Measurements from ENCODE around the gene SUDS3. TPM values are rescaled to one million over a fixed set of nuclear protein-coding genes. Genes with fewer than 3 reads are reported as not detected.
A peak's percentile ranks its signal among the peaks of the same experiment; 100 is the strongest.

SUDS3 gene
- total RNA-seq, 1 donor from 2014 or later: 31.0 TPM

DNA sequence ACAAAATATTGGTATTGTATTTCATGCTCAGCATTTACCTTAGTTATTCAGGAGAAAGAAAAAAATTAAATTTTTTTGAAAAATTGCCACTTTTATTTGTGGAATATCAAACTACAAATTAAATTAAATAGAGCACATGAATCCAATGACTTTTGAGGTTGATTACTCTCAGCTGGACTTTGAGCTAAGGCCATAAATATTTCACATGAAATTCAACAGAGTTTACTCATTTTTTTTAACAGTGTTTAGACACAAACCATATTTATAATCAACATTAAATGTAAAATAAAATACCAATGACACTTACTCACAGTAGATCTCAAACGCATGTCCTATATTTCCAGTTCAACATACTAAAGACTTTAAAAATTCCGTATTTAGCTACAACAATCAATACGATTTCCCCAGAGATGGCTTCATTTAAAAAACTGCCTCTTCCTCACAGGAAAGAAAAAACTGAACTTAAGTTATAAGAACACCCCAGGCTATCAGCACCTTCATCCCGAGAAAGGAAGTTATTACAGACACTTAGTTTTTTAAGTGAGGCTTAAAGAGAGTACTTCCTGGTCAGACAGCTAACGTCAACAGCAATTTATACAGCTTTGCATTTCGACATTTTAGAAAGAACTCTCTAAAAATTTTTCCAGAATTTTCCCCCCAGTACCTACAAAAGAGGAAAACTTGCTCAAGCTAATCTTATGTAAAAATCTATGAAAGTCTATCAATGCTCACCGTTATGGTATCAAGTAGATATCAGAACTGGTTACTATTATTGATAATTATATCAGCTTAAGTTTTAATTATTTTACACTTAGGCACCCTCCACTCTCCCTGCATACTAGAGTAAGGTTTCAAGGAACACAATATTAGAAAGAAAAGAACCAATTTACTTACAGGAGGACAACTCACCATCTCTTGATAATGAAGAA is 17.5 kb upstream of the SUDS3 start:
- TF ChIP-seq, protein P1, sequence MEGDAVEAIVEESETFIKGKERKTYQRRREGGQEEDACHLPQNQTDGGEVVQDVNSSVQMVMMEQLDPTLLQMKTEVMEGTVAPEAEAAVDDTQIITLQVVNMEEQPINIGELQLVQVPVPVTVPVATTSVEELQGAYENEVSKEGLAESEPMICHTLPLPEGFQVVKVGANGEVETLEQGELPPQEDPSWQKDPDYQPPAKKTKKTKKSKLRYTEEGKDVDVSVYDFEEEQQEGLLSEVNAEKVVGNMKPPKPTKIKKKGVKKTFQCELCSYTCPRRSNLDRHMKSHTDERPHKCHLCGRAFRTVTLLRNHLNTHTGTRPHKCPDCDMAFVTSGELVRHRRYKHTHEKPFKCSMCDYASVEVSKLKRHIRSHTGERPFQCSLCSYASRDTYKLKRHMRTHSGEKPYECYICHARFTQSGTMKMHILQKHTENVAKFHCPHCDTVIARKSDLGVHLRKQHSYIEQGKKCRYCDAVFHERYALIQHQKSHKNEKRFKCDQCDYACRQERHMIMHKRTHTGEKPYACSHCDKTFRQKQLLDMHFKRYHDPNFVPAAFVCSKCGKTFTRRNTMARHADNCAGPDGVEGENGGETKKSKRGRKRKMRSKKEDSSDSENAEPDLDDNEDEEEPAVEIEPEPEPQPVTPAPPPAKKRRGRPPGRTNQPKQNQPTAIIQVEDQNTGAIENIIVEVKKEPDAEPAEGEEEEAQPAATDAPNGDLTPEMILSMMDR (IDR thresholded peaks at IDR 0.05; ENCODE audit: insufficient read depth, low read depth, low read length): no peak
- TF ChIP-seq EZH2 (IDR thresholded peaks at IDR 0.05; ENCODE audit: insufficient read depth, low read length): no peak
- Mint-ChIP-seq H3K4me1 (ENCODE audit: low read depth, unreplicated experiment) (peaks cover 15% of the 10 kb centered on the region), H3K27ac (ENCODE audit: unreplicated experiment) (no peak overlapping the region), H3K4me3 (ENCODE audit: unreplicated experiment) (no peak overlapping the region), H3K27me3 (ENCODE audit: low read depth, unreplicated experiment) (no peaks in the 10 kb centered on the region), H3K9me3 (ENCODE audit: unreplicated experiment) (no peaks in the 10 kb centered on the region), H3K36me3 (ENCODE audit: low read depth, unreplicated experiment) (no peaks in the 10 kb centered on the region)
- no peak overlapping the region for H3K27ac ChIP-seq (ENCODE audit: low read depth, low read length)
- H4K20me1 ChIP-seq (ENCODE audit: insufficient read depth, low read length): no peaks in the 10 kb centered on the region
- no peak for DNase-seq (ENCODE audit: low read depth)
- no peaks in the 10 kb centered on the region for H3K36me3 ChIP-seq (ENCODE audit: insufficient read depth, low read length)
- H3K9ac ChIP-seq (ENCODE audit: low read length): peak overlapping the region; percentile 15
- no peak overlapping the region for H3K4me3 ChIP-seq (ENCODE audit: insufficient read depth, low read depth, low read length)
- H3K4me1 ChIP-seq (ENCODE audit: insufficient read depth, low read length): peaks cover 10% of the 10 kb centered on the region
- FAIRE-seq: no peak
- H3K9me3 ChIP-seq (ENCODE audit: insufficient read depth, low read depth, low read length): no peaks in the 10 kb centered on the region
- H3K79me2 ChIP-seq (ENCODE audit: insufficient read depth, low read length): peaks cover 41% of the 10 kb centered on the region
- H3K27me3 ChIP-seq (ENCODE audit: insufficient read depth, low read length): no peaks in the 10 kb centered on the region
- peak overlapping the region; percentile 20 for H3K4me2 ChIP-seq (ENCODE audit: low read length)
- H2AFZ ChIP-seq (ENCODE audit: low read depth, low read length): no peak overlapping the region

DNA sequence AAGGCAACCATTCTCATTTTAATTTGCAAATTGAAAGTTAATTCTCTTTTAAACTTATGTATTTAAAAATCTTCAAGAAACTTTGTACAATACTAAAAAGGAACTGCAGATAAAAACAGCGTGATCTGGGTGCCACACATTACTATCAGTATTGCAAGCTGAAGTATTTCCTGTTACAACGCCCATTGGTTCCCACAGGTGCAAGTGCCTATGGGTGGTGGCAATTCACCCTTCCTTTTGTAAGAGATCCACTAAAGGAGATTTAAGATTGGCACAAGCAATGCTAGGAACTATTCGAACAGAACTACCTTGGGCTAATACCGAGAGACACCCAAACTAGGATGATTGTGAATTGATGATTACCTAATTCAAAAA is 16.8 kb upstream of the SUDS3 start:
- no peaks in the 10 kb centered on the region for H3K9me3 Mint-ChIP-seq (ENCODE audit: unreplicated experiment)
- Histone ChIP-seq H2AFZ (ENCODE audit: low read depth, low read length) (no peak overlapping the region), H3K9ac (ENCODE audit: low read length) (no peak overlapping the region), H3K4me1 (ENCODE audit: insufficient read depth, low read length) (peaks cover 10% of the 10 kb centered on the region), H3K79me2 (ENCODE audit: insufficient read depth, low read length) (peaks cover 40% of the 10 kb centered on the region), H3K9me3 (ENCODE audit: insufficient read depth, low read depth, low read length) (no peaks in the 10 kb centered on the region), H4K20me1 (ENCODE audit: insufficient read depth, low read length) (no peaks in the 10 kb centered on the region), H3K27ac (ENCODE audit: low read depth, low read length) (no peak overlapping the region), H3K4me2 (ENCODE audit: low read length) (no peak overlapping the region), H3K4me3 (ENCODE audit: insufficient read depth, low read depth, low read length) (no peak overlapping the region), H3K36me3 (ENCODE audit: insufficient read depth, low read length) (no peaks in the 10 kb centered on the region), H3K27me3 (ENCODE audit: insufficient read depth, low read length) (no peaks in the 10 kb centered on the region)
- H3K27ac Mint-ChIP-seq (ENCODE audit: unreplicated experiment): no peak overlapping the region
- H3K27me3 Mint-ChIP-seq (ENCODE audit: low read depth, unreplicated experiment): no peaks in the 10 kb centered on the region
- FAIRE-seq (no peak), DNase-seq (ENCODE audit: low read depth) (no peak)
- no peak overlapping the region for H3K4me3 Mint-ChIP-seq (ENCODE audit: unreplicated experiment)
- H3K36me3 Mint-ChIP-seq (ENCODE audit: low read depth, unreplicated experiment): no peaks in the 10 kb centered on the region
- peaks cover 15% of the 10 kb centered on the region for H3K4me1 Mint-ChIP-seq (ENCODE audit: low read depth, unreplicated experiment)
- TF ChIP-seq, protein P1 (IDR thresholded peaks at IDR 0.05; ENCODE audit: insufficient read depth, low read depth, low read length): no peak
- TF ChIP-seq EZH2 (IDR thresholded peaks at IDR 0.05; ENCODE audit: insufficient read depth, low read length): no peak

DNA sequence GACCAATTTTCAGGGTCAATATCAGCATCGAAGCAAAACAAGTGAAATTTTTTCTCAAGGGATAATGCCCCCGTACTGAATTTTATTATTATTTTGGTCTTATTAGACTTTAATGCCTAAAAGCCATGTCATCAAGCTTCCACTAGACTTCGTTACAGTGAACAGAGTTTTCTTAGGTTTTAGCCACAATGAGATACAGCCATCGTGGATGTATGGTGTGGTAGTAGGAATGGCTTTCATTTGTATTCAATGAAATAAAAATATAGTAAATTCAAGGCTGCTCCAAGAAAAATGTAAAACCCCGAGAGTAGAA is 15.3 kb upstream of the SUDS3 start:
- H3K79me2 ChIP-seq (ENCODE audit: insufficient read depth, low read length): peaks cover 38% of the 10 kb centered on the region

More for the DNA sequence above, 15.3 kb upstream of the SUDS3 start:
- DNase-seq (ENCODE audit: low read depth) (no peak), FAIRE-seq (no peak)
- H3K9me3 ChIP-seq (ENCODE audit: insufficient read depth, low read depth, low read length): no peaks in the 10 kb centered on the region
- H3K27ac ChIP-seq (ENCODE audit: low read depth, low read length): peak overlapping the region; percentile 68
- peak overlapping the region; percentile 46 for H3K9ac ChIP-seq (ENCODE audit: low read length)
- no peaks in the 10 kb centered on the region for H3K36me3 ChIP-seq (ENCODE audit: insufficient read depth, low read length)
- H3K4me2 ChIP-seq (ENCODE audit: low read length): peak overlapping the region; percentile 75
- peaks cover 13% of the 10 kb centered on the region for H3K4me1 ChIP-seq (ENCODE audit: insufficient read depth, low read length)
- H3K4me1 Mint-ChIP-seq (ENCODE audit: low read depth, unreplicated experiment): peaks cover 15% of the 10 kb centered on the region
- no peaks in the 10 kb centered on the region for H3K9me3 Mint-ChIP-seq (ENCODE audit: unreplicated experiment)
- no peaks in the 10 kb centered on the region for H3K27me3 Mint-ChIP-seq (ENCODE audit: low read depth, unreplicated experiment)
- peak overlapping the region; percentile 77 for H3K27ac Mint-ChIP-seq (ENCODE audit: unreplicated experiment)
- no peaks in the 10 kb centered on the region for H3K36me3 Mint-ChIP-seq (ENCODE audit: low read depth, unreplicated experiment)
- H3K4me3 Mint-ChIP-seq (ENCODE audit: unreplicated experiment): no peak overlapping the region
- peak overlapping the region; percentile 17 for H3K4me3 ChIP-seq (ENCODE audit: insufficient read depth, low read depth, low read length)
- H4K20me1 ChIP-seq (ENCODE audit: insufficient read depth, low read length): no peaks in the 10 kb centered on the region
- no peaks in the 10 kb centered on the region for H3K27me3 ChIP-seq (ENCODE audit: insufficient read depth, low read length)
- TF ChIP-seq, protein P1 (IDR thresholded peaks at IDR 0.05; ENCODE audit: insufficient read depth, low read depth, low read length): no peak
- TF ChIP-seq EZH2 (IDR thresholded peaks at IDR 0.05; ENCODE audit: insufficient read depth, low read length): no peak
- no peak overlapping the region for H2AFZ ChIP-seq (ENCODE audit: low read depth, low read length)

Data from astrocyte (in vitro differentiated cells and primary cell).